T-helper 2 cell treated with Interferon-gamma antibody and Interleukin-4, amounts not matched to agents 5 μg/mL and 100 μg/mL, for 36 hours (primary cell): Measurements from ENCODE around the gene MAST1.
"Not testable (repeated sequence)": the region's sequence is repeated elsewhere in the genome, so short reads cannot be mapped to it uniquely, and the experiment has no call there.

ENCODE experiments used
- DNase-seq: peaks from one replicate; pipeline ENCODE4 v3.0.0; 2021; ENCODE audit warnings: low spot score
- H3K27ac Mint-ChIP-seq: one replicate; pipeline ENCODE4 v1.8.0; 2021; ENCODE audit warnings: mild to moderate bottlenecking, mixed read lengths
- H3K27me3 Mint-ChIP-seq: one replicate; pipeline ENCODE4 v1.8.0; 2021; ENCODE audit warnings: low read depth, mixed read lengths
- H3K36me3 Mint-ChIP-seq: one replicate; pipeline ENCODE4 v1.8.0; 2021; ENCODE audit warnings: low read depth, mixed read lengths
- H3K4me1 Mint-ChIP-seq: one replicate; pipeline ENCODE4 v1.8.0; 2021; ENCODE audit warnings: low read depth, mixed read lengths
- H3K4me3 Mint-ChIP-seq: one replicate; pipeline ENCODE4 v1.8.0; 2022; ENCODE audit warnings: mild to moderate bottlenecking, moderate library complexity, mixed read lengths
- H3K9me3 Mint-ChIP-seq: one replicate; pipeline ENCODE4 v1.8.0; 2021; ENCODE audit warnings: mixed read lengths

MAST1 gene

GRCh38 chr19:12817810-12818209, 20.5 kb upstream of the MAST1 start:
- H3K9me3 Mint-ChIP-seq, H3K27me3 Mint-ChIP-seq, H3K4me1 Mint-ChIP-seq, DNase-seq, H3K4me3 Mint-ChIP-seq, H3K27ac Mint-ChIP-seq: not testable (repeated sequence)
- H3K36me3 Mint-ChIP-seq = peaks cover 14% of the 10 kb centered on the region

GRCh38 chr19:12821761-12822160, 16.6 kb upstream of the MAST1 start:
- Mint-ChIP-seq H3K36me3 (no peaks in the 10 kb centered on the region), H3K4me3 (no peak overlapping the region), H3K27ac (no peak overlapping the region), H3K27me3 (peaks cover 13% of the 10 kb centered on the region), H3K9me3 (no peaks in the 10 kb centered on the region), H3K4me1 (peaks cover 9% of the 10 kb centered on the region)
- no peak for DNase-seq

GRCh38 chr19:12825254-12826131, 12.8 kb upstream of the MAST1 start:
- H3K27me3 Mint-ChIP-seq = peaks cover 36% of the 10 kb centered on the region
- DNase-seq = peak; percentile 25
- H3K4me3 Mint-ChIP-seq = peak overlapping the region; percentile 54
- H3K4me1 Mint-ChIP-seq = peaks cover 12% of the 10 kb centered on the region
- no peak overlapping the region for H3K27ac Mint-ChIP-seq
- H3K9me3 Mint-ChIP-seq = no peaks in the 10 kb centered on the region
- H3K36me3 Mint-ChIP-seq = no peaks in the 10 kb centered on the region

- no peak overlapping the region for H3K4me3 Mint-ChIP-seq
- no peaks in the 10 kb centered on the region for H3K9me3 Mint-ChIP-seq
- H3K36me3 Mint-ChIP-seq = no peaks in the 10 kb centered on the region
- H3K27ac Mint-ChIP-seq = no peak overlapping the region
- peaks cover 55% of the 10 kb centered on the region for H3K27me3 Mint-ChIP-seq
- DNase-seq = peak; percentile 45
- H3K4me1 Mint-ChIP-seq = peaks cover 18% of the 10 kb centered on the region
Measured at GRCh38 chr19:12828494-12828893, 9.8 kb upstream of the MAST1 start.

GRCh38 chr19:12833418-12833737, 4.9 kb upstream of the MAST1 start:
- Mint-ChIP-seq H3K9me3 (no peaks in the 10 kb centered on the region), H3K27ac (peak overlapping the region; percentile 1), H3K4me3 (peak overlapping the region; percentile 63)

GRCh38 chr19:12833738-12834565, 4.4 kb upstream of the MAST1 start:
- peaks cover 18% of the 10 kb centered on the region for H3K4me1 Mint-ChIP-seq
- H3K36me3 Mint-ChIP-seq = no peaks in the 10 kb centered on the region
- DNase-seq = peak; percentile 18
- H3K4me3 Mint-ChIP-seq = peak overlapping the region; percentile 57
- H3K27ac Mint-ChIP-seq = no peak overlapping the region
- H3K9me3 Mint-ChIP-seq = no peaks in the 10 kb centered on the region
- H3K27me3 Mint-ChIP-seq = peaks cover 70% of the 10 kb centered on the region

More at GRCh38 chr19:12833418-12833737, 4.9 kb upstream of the MAST1 start:
- no peak for DNase-seq
- Mint-ChIP-seq H3K36me3 (no peaks in the 10 kb centered on the region), H3K4me1 (peaks cover 17% of the 10 kb centered on the region), H3K27me3 (peaks cover 72% of the 10 kb centered on the region)

- no peaks in the 10 kb centered on the region for H3K9me3 Mint-ChIP-seq
- no peak for DNase-seq
- no peaks in the 10 kb centered on the region for H3K36me3 Mint-ChIP-seq
- peak within 1 kb of the TSS; percentile 1 for H3K27ac Mint-ChIP-seq
- H3K27me3 Mint-ChIP-seq = peaks cover 71% of the 10 kb centered on the region
- H3K4me1 Mint-ChIP-seq = peaks cover 23% of the 10 kb centered on the region
- H3K4me3 Mint-ChIP-seq = peak within 1 kb of the TSS; percentile 63
Measured at GRCh38 chr19:12834566-12834943, 3.8 kb upstream of the MAST1 start, which contains the start of gene RTBDN. TSS of gene RTBDN (minus strand) at chr19:12834579. CDS start at chr19:12829979, 4,600 bp downstream.

GRCh38 chr19:12834976-12835757, 3.1 kb upstream of the MAST1 start:
- H3K4me3 Mint-ChIP-seq = no peak overlapping the region
- no peaks in the 10 kb centered on the region for H3K9me3 Mint-ChIP-seq
- H3K4me1 Mint-ChIP-seq = peaks cover 24% of the 10 kb centered on the region
- H3K27me3 Mint-ChIP-seq = peaks cover 71% of the 10 kb centered on the region
- H3K27ac Mint-ChIP-seq = no peak overlapping the region
- no peaks in the 10 kb centered on the region for H3K36me3 Mint-ChIP-seq
- no peak for DNase-seq

GRCh38 chr19:12836529-12836863, 1.8 kb upstream of the MAST1 start:
- H3K9me3 Mint-ChIP-seq = no peaks in the 10 kb centered on the region
- H3K4me3 Mint-ChIP-seq = no peak overlapping the region
- H3K36me3 Mint-ChIP-seq = no peaks in the 10 kb centered on the region
- peaks cover 33% of the 10 kb centered on the region for H3K4me1 Mint-ChIP-seq
- no peak for DNase-seq
- no peak overlapping the region for H3K27ac Mint-ChIP-seq
- H3K27me3 Mint-ChIP-seq = peaks cover 78% of the 10 kb centered on the region

- Mint-ChIP-seq H3K36me3 (no peaks in the 10 kb centered on the region), H3K9me3 (no peaks in the 10 kb centered on the region), H3K27ac (no peak overlapping the region), H3K4me1 (peaks cover 38% of the 10 kb centered on the region), H3K27me3 (peaks cover 78% of the 10 kb centered on the region), H3K4me3 (peak overlapping the region; percentile 24)
- no peak for DNase-seq
Measured at GRCh38 chr19:12837225-12837624, 1.1 kb upstream of the MAST1 start.

GRCh38 chr19:12838886-12839756, 806 bp downstream of the MAST1 start:
- H3K36me3 Mint-ChIP-seq = no peaks in the 10 kb centered on the region
- H3K27ac Mint-ChIP-seq = peak overlapping the region; percentile 16
- H3K27me3 Mint-ChIP-seq = peaks cover 73% of the 10 kb centered on the region
- H3K4me1 Mint-ChIP-seq = peaks cover 32% of the 10 kb centered on the region
- H3K4me3 Mint-ChIP-seq = peak overlapping the region; percentile 70
- peak; percentile 23 for DNase-seq
- H3K9me3 Mint-ChIP-seq = no peaks in the 10 kb centered on the region

- Mint-ChIP-seq H3K9me3 (no peaks in the 10 kb centered on the region), H3K27me3 (peaks cover 64% of the 10 kb centered on the region), H3K4me1 (peaks cover 27% of the 10 kb centered on the region), H3K36me3 (no peaks in the 10 kb centered on the region), H3K27ac (no peak overlapping the region), H3K4me3 (peak overlapping the region; percentile 58)
- peak; percentile 49 for DNase-seq
Measured at GRCh38 chr19:12840091-12841079, 2.1 kb downstream of the MAST1 start.
